Adipocyte (in vitro differentiated cells): ENCODE data around the gene STAC2.

Experiments
- DNase-seq: peaks from one replicate; pipeline ENCODE4 v3.0.0-alpha.2; 2015; ENCODE audit warnings: low read depth
- H3K27me3 ChIP-seq: replicated peaks from 2 replicates; pipeline ENCODE4 v1.7.0; 2013; ENCODE audit warnings: mild to moderate bottlenecking, low read length, moderate library complexity; ENCODE audit not compliant: control insufficient read depth, insufficient read depth
- H3K36me3 ChIP-seq: 2 replicates; pipeline ENCODE4 v1.7.0; 2013; ENCODE audit warnings: low read length, mild to moderate bottlenecking, moderate library complexity; ENCODE audit not compliant: control insufficient read depth, insufficient read depth, severe bottlenecking
- H3K4me1 ChIP-seq: 2 replicates; pipeline ENCODE4 v1.7.0; 2013; ENCODE audit warnings: mild to moderate bottlenecking, low read length, moderate library complexity; ENCODE audit not compliant: control insufficient read depth, insufficient read depth
- H3K4me3 ChIP-seq: 2 replicates; pipeline ENCODE4 v1.7.0; 2013; ENCODE audit warnings: mild to moderate bottlenecking, low read length, moderate library complexity
- H3K9ac ChIP-seq: 2 replicates; pipeline ENCODE4 v1.7.0; 2013; ENCODE audit warnings: mild to moderate bottlenecking, low read length, moderate library complexity
- H3K9me3 ChIP-seq: 2 replicates; pipeline ENCODE4 v1.7.0; 2013; ENCODE audit warnings: mild to moderate bottlenecking, low read length, moderate library complexity; ENCODE audit not compliant: control insufficient read depth

Gene STAC2

GRCh38 chr17:39230361-39230760 is 4.6 kb upstream of the STAC2 start:
- Histone ChIP-seq H3K4me1 (peaks cover 28% of the 10 kb centered on the region), H3K4me3 (no peak overlapping the region), H3K36me3 (no peaks in the 10 kb centered on the region), H3K9me3 (no peaks in the 10 kb centered on the region), H3K27me3 (peaks cover 8% of the 10 kb centered on the region), H3K9ac (no peak overlapping the region)
- DNase-seq, result no peak

GRCh38 chr17:39229274-39229913 is 3.6 kb upstream of the STAC2 start:
- Histone ChIP-seq H3K4me3 (no peak overlapping the region), H3K27me3 (peaks cover 8% of the 10 kb centered on the region), H3K36me3 (no peaks in the 10 kb centered on the region), H3K9me3 (no peaks in the 10 kb centered on the region), H3K4me1 (peaks cover 27% of the 10 kb centered on the region), H3K9ac (no peak overlapping the region)
- no peak for DNase-seq

- H3K4me3 ChIP-seq, result no peak overlapping the region
- H3K36me3 ChIP-seq, result no peaks in the 10 kb centered on the region
- peaks cover 8% of the 10 kb centered on the region for H3K27me3 ChIP-seq
- peaks cover 27% of the 10 kb centered on the region for H3K4me1 ChIP-seq
- no peak for DNase-seq
- no peak overlapping the region for H3K9ac ChIP-seq
- no peaks in the 10 kb centered on the region for H3K9me3 ChIP-seq
Observed at GRCh38 chr17:39227364-39227919, 1.7 kb upstream of the STAC2 start.

GRCh38 chr17:39225959-39226683 is 376 bp upstream of the STAC2 start:
- Histone ChIP-seq H3K36me3 (no peaks in the 10 kb centered on the region), H3K9me3 (no peaks in the 10 kb centered on the region), H3K9ac (no peak overlapping the region), H3K4me1 (peaks cover 15% of the 10 kb centered on the region), H3K4me3 (peak overlapping the region; percentile 42), H3K27me3 (peaks cover 8% of the 10 kb centered on the region)
- DNase-seq, result peak; percentile 50

- no peaks in the 10 kb centered on the region for H3K36me3 ChIP-seq
- H3K27me3 ChIP-seq, result peaks cover 8% of the 10 kb centered on the region
- no peak for DNase-seq
- H3K9me3 ChIP-seq, result no peaks in the 10 kb centered on the region
- peaks cover 9% of the 10 kb centered on the region for H3K4me1 ChIP-seq
- peak overlapping the region; percentile 64 for H3K4me3 ChIP-seq
- no peak overlapping the region for H3K9ac ChIP-seq
Observed at GRCh38 chr17:39224778-39225307, 902 bp downstream of the STAC2 start.

- Histone ChIP-seq H3K36me3 (no peaks in the 10 kb centered on the region), H3K9me3 (no peaks in the 10 kb centered on the region), H3K4me1 (peaks cover 3% of the 10 kb centered on the region), H3K27me3 (peaks cover 8% of the 10 kb centered on the region), H3K9ac (no peak overlapping the region), H3K4me3 (no peak overlapping the region)
- no peak for DNase-seq
Observed at GRCh38 chr17:39223907-39224777, 1.6 kb downstream of the STAC2 start.

GRCh38 chr17:39222866-39223834 is 2.6 kb downstream of the STAC2 start:
- peaks cover 8% of the 10 kb centered on the region for H3K27me3 ChIP-seq
- H3K9me3 ChIP-seq, result no peaks in the 10 kb centered on the region
- H3K4me1 ChIP-seq, result no peaks in the 10 kb centered on the region
- H3K9ac ChIP-seq, result no peak overlapping the region
- H3K4me3 ChIP-seq, result no peak overlapping the region
- DNase-seq, result no peak
- H3K36me3 ChIP-seq, result no peaks in the 10 kb centered on the region

- no peaks in the 10 kb centered on the region for H3K9me3 ChIP-seq
- DNase-seq, result no peak
- H3K4me3 ChIP-seq, result no peak overlapping the region
- H3K27me3 ChIP-seq, result peaks cover 11% of the 10 kb centered on the region
- H3K36me3 ChIP-seq, result no peaks in the 10 kb centered on the region
- H3K4me1 ChIP-seq, result no peaks in the 10 kb centered on the region
- no peak overlapping the region for H3K9ac ChIP-seq
Observed at GRCh38 chr17:39222151-39222550, 3.6 kb downstream of the STAC2 start.

GRCh38 chr17:39221572-39221971 is 4.2 kb downstream of the STAC2 start:
- H3K36me3 ChIP-seq, result no peaks in the 10 kb centered on the region
- H3K9me3 ChIP-seq, result no peaks in the 10 kb centered on the region
- no peak for DNase-seq
- H3K9ac ChIP-seq, result no peak overlapping the region
- no peak overlapping the region for H3K4me3 ChIP-seq
- H3K4me1 ChIP-seq, result no peaks in the 10 kb centered on the region
- peaks cover 16% of the 10 kb centered on the region for H3K27me3 ChIP-seq

GRCh38 chr17:39219647-39220154 is 6.0 kb downstream of the STAC2 start:
- no peaks in the 10 kb centered on the region for H3K9me3 ChIP-seq
- H3K4me1 ChIP-seq, result no peaks in the 10 kb centered on the region
- DNase-seq, result no peak
- H3K9ac ChIP-seq, result no peak overlapping the region
- peaks cover 9% of the 10 kb centered on the region for H3K27me3 ChIP-seq
- H3K36me3 ChIP-seq, result no peaks in the 10 kb centered on the region
- H3K4me3 ChIP-seq, result no peak overlapping the region
